Fibroblast of skin of right quadriceps (primary cell): Measurements from ENCODE around the gene CUL9.
A peak's percentile ranks its signal among the peaks of the same experiment; 100 is the strongest.

Experiments
- DNase-seq: peaks from one replicate; pipeline ENCODE4 v3.0.0-alpha.2; 2013

Gene CUL9

DNA sequence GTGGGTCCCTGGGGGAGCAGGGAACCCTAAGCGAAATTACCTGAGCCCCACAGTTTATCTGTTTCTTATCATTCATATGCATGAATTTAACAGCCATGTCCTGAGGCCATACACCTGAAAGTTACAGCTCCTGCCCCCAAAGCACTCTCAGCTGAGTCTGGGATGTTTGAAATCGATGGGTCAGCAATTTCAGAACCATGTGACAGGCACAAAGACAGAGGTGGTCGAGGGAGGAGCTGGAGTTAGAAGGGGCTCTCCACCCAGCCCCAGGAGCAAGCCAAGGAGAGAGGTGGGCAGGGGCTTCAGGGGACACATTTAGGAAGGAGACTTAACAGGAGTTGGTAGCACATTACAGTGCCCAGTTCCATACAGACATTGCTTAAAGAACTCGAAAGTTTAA lies 76.2 kb downstream of the CUL9 start:
- no peak for DNase-seq

GRCh38 chr6:43258807-43259686 lies 77.1 kb downstream of the CUL9 start:
- no peak for DNase-seq

DNA sequence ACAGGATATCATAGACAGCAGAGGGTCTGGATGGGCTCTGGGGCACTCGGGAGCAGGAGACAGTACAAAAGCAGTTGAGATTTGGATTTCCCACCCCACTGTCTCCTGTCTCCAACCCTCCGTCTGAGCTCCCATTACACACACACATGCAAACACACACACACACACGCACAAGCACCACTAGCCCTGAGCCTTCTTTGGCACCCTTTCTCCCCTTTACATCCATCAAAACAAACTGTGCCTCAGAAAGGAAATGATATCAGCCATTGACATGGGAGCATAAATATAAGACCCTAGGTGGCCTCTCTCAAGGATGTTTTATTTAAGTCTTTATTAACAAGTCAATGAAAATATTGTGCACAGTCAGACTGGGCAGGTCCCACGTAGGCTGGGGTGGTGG lies 78.8 kb downstream of the CUL9 start:
- no peak for DNase-seq

DNA sequence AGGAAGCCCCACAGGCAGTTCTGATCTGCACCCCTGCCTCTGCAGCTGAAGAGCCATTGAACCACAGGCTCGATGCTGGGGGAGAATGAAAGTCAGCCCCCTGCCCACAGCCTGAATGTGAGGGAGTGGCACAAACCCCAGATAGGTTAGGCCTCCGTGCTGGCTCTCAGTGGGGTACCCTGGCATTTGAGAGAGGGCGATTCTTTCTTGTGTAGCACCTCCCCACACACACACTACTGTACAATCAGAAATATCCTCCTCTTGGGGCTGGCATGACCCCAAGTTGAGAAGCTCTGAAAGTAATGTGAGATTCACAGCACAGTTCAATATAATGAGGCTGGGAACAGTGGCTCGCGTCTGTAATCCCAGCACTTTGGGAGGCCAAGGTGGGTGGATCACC lies 79.2 kb downstream of the CUL9 start:
- DNase-seq, result no peak

DNA sequence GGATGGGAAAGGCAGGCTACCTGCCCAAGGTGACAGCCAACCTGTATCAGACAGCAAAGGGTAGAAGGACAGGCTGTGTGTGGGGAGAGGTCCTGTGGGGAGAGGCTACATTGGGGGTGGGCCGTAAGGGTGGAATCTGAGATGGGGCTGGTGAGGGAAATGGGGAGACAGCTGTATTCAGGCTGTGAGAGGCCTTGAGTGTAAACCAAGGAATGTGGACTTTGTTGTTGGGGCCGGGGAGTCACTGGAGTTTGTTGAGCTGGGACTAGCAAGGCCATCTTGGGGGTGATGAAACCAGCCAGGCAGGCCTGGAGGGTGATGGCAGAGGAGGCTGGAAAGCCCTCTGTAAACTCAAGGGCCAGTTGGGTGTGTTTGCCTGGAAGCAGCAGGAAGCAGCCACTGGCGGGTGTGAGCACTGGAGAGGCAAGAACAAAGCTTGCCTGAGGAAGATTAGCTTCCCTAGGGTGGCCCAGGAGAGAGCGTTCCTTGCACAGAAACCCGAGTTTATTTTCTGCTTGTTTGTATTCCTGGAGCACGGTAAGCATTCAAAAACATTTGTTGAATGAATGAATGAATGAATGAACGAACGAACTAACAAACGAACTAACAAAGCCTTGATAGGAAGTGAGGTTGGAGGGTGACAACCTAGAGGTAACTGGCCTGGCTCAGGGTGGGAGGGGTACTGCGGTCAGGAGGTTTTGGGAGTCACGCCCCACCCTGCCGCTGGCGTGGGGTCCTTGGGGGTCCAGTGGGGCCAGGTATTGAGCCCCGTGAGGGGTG lies 80.2 kb downstream of the CUL9 start:
- no peak for DNase-seq

GRCh38 chr6:43262780-43263313 lies 80.9 kb downstream of the CUL9 start:
- DNase-seq, result no peak

- peak; percentile 57 for DNase-seq
Observed at GRCh38 chr6:43263314-43264178, 81.5 kb downstream of the CUL9 start.

- no peak for DNase-seq
Observed at GRCh38 chr6:43264599-43265145, 82.7 kb downstream of the CUL9 start.

GRCh38 chr6:43265564-43265963 lies 83.6 kb downstream of the CUL9 start:
- DNase-seq, result no peak

DNA sequence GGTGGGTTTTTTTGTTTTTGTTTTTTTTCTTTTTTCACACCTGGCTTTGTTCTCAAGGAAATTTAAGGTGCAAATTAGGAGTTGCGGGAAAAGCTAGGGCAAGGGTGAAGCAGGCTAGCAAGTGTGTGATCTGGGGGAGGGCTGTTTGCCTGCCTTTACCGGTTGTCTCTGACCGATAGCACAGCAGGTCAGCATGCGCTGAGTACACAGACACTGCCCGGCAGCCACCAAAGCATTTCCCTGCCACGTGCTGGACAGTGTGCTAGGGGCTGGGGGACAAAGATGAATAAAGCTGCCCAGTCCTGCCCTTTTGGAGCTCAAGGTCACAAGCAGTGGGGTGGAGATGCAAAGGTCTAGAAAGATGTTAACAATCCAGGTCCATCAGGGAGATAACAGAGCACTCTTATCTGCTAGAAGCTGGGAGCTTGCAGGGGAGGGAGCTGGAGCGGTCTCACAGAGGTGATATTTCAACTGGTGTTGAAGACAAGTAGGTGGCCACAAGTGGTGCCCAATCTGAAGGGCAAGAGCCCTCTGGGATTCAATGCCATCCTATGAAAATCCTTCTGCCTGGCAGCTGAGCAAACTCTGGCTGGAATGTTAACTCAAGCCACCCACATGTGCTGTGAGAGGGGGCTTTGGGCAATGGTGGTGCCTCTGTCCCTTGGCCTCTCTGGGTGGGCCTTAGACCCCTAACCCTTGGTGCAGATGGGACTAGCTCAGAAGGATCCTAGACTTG lies 85.8 kb downstream of the CUL9 start:
- DNase-seq, result no peak

DNA sequence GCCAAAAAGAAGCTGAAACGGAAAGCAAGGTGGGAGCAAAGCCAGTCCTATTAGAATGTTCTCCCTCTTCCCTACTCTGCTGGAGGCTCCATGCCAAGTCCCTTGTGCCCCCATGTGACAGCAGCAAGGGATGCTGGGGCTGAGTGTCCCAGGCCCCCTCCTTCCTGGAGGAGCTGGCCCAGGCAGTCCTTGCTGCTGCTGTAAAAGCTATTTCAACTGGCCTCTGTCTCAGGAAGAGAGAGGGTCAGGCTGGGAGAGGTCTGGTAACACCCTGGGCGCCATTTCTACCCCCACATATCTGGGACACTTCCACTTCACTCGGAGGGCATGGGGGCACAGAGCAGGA lies 86.3 kb downstream of the CUL9 start:
- DNase-seq, result no peak

DNA sequence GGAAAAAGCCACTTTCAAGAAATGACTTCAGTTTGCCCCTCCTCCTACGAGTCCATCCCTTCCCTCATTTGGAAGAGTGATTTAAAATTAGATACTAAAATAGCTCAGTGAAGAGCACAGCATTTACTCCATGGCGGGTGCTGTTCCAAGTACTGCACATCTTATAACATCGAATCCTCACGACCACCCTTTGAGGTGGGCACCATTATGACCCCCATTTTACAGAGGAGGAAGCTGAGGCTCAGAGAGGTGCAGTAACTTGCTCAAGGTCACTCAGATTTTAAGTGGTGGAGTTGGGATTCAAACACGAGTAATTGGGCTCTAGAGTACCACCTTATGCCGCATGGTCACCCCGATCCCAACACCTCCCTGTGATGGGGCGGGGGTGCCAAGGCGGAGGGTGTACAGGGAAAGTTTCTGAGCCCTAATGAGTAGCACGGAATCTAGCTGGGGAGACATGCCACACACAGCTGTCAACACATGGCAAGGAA lies 86.8 kb downstream of the CUL9 start:
- DNase-seq, result no peak

DNA sequence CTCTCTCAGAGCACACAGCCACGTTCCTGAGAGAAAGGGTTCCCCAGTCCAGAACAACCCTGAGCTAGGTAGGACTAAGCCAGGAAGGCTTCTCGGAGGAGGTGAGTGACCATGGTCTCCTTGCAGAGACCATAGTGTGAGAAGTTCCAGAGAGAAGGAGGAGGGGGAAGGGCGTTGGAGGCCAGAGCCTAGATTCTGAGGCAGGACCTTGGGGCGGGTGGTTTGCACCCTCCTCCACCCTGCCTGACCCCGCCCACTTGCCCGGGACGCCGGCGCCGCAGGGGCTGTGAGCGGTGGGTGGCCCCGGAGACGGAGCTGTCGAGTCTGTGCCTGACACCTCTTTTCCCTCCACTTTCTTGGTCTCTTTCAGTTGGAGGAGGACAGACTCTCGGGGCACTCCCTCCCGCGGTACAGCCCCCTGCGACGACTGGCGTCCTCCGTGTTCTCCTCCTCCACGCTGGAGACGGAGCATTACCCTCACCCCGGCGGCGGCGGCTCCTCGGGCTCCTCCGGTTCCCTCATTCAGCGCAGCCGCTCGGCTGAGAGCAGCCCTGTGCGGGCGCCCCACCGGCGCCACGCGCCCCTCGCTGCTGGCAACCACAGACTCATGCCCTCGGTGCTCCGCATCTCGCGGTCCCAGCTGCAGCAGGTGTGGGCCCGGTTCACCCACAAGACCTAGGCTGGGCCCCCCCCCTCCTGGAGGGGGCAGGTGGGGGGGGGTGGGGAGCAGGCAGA lies 87.4 kb downstream of the CUL9 start:
- DNase-seq, result peak; percentile 18

GRCh38 chr6:43271103-43271815 lies 89.3 kb downstream of the CUL9 start:
- no peak for DNase-seq

- no peak for DNase-seq
Observed at GRCh38 chr6:43271944-43272343, 89.9 kb downstream of the CUL9 start.

GRCh38 chr6:43273707-43274106 lies 91.7 kb downstream of the CUL9 start:
- no peak for DNase-seq
